Thoracic aorta (tissue), 2 donors: Measurements from ENCODE around the gene SLC26A3. TPM values are rescaled to one million over a fixed set of nuclear protein-coding genes. Genes with fewer than 3 reads are reported as not detected.

Experiments used
- ATAC-seq: fragments of 150-250 bp; one replicate; pipeline ENCODE4 v1.8.0; 2017; ENCODE audit warnings: low read depth; ENCODE audit not compliant: insufficient number of reproducible peaks, low FRiP score
- DNase-seq: peaks from one replicate; pipeline ENCODE4 v3.0.0-alpha.2; 2020; ENCODE audit warnings: low spot score
- H3K27ac ChIP-seq, 2 donors: fragments of 200-600 bp; sonication (generic); 1 replicate in 1 of 2; 2 replicates in 1 of 2; pipeline ENCODE4 v1.5.1; 2016; ENCODE audit warnings: mild to moderate bottlenecking in 2 of 2, moderate library complexity in 2 of 2
- H3K27me3 ChIP-seq: fragments of 200-600 bp; sonication (generic); replicated peaks from 2 replicates; pipeline ENCODE4 v1.6.0; 2016; ENCODE audit warnings: mild to moderate bottlenecking; ENCODE audit not compliant: insufficient read depth
- H3K36me3 ChIP-seq: fragments of 200-600 bp; sonication (generic); one replicate; pipeline ENCODE4 v1.5.1; 2016
- H3K4me1 ChIP-seq, 2 donors: fragments of 200-600 bp; sonication (generic); 1 replicate in 1 of 2; 2 replicates in 1 of 2; pipeline versions ENCODE4 v1.5.1 to v1.6.0; 2016; ENCODE audit warnings: low read depth in 2 of 2, mild to moderate bottlenecking in 1 of 2; ENCODE audit not compliant: control insufficient read depth in 1 of 2
- H3K4me3 ChIP-seq: fragments of 200-600 bp; sonication (generic); 2 replicates; pipeline ENCODE4 v1.5.1; 2016; ENCODE audit warnings: mild to moderate bottlenecking
- H3K9me3 ChIP-seq: fragments of 200-600 bp; sonication (generic); 2 replicates; pipeline ENCODE4 v1.5.1; 2016
- total RNA-seq, 2 donors: library from RNA; depleted of rRNA; stranded (reverse); fragments of >200 nt; gene quantifications; one replicate each; pipeline versions ENCODE4 v1.1.0 to v1.2.3, GENCODE V29; 2016
- TF ChIP-seq, protein P1 (sequence below): fragments of 200-600 bp; sonication (generic); IDR thresholded peaks from one replicate; pipeline ENCODE4 v1.5.1; 2019; ENCODE audit warnings: antibody characterized with exemption

Gene SLC26A3
- total RNA-seq, 2 donors from 2014 or later, result not detected

DNA sequence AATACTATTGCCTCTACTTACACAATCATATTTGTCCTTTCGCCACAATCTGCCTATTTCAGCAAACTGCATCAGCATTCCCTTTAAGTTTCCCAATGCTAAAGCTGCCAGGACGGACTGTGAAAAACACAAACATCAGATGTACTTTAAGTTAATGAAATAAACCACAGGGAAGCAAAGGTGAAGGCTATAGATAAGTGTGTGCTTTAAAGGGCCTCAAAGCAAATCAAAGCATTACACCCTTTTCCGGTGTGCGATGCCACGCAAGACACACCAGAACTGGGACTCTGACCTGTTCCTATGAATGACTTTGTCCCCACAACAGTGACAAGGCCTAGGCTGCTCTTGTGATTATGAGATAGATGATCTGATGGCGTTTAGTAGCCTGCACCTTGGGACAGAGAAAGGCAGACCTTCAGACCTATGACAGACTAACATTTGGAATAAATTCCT, 23.4 kb downstream of the SLC26A3 start:
- TF ChIP-seq, protein P1, sequence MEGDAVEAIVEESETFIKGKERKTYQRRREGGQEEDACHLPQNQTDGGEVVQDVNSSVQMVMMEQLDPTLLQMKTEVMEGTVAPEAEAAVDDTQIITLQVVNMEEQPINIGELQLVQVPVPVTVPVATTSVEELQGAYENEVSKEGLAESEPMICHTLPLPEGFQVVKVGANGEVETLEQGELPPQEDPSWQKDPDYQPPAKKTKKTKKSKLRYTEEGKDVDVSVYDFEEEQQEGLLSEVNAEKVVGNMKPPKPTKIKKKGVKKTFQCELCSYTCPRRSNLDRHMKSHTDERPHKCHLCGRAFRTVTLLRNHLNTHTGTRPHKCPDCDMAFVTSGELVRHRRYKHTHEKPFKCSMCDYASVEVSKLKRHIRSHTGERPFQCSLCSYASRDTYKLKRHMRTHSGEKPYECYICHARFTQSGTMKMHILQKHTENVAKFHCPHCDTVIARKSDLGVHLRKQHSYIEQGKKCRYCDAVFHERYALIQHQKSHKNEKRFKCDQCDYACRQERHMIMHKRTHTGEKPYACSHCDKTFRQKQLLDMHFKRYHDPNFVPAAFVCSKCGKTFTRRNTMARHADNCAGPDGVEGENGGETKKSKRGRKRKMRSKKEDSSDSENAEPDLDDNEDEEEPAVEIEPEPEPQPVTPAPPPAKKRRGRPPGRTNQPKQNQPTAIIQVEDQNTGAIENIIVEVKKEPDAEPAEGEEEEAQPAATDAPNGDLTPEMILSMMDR, result no peak
- DNase-seq (no peak), ATAC-seq (no peak)
- Histone ChIP-seq H3K27me3 (no peaks in the 10 kb centered on the region), H3K4me3 (no peak overlapping the region), H3K9me3 (no peaks in the 10 kb centered on the region), H3K36me3 (no peaks in the 10 kb centered on the region), H3K4me1 (no peaks in the 10 kb centered on the region), H3K27ac (no peak overlapping the region)

- Histone ChIP-seq H3K36me3 (no peaks in the 10 kb centered on the region), H3K4me1 (no peaks in the 10 kb centered on the region), H3K27me3 (no peaks in the 10 kb centered on the region), H3K4me3 (no peak overlapping the region), H3K27ac (no peak overlapping the region), H3K9me3 (no peaks in the 10 kb centered on the region)
- TF ChIP-seq, protein P1, result no peak
- ATAC-seq (no peak), DNase-seq (no peak)
Measured at GRCh38 chr7:107778283-107778682, 24.7 kb downstream of the SLC26A3 start.

- TF ChIP-seq, protein P1, result no peak
- Histone ChIP-seq H3K36me3 (no peaks in the 10 kb centered on the region), H3K27ac (no peak overlapping the region), H3K9me3 (no peaks in the 10 kb centered on the region), H3K4me3 (no peak overlapping the region), H3K4me1 (no peaks in the 10 kb centered on the region), H3K27me3 (no peaks in the 10 kb centered on the region)
- ATAC-seq, result no peak
- DNase-seq, result no peak
Measured at GRCh38 chr7:107777702-107778101, 25.3 kb downstream of the SLC26A3 start.

DNA sequence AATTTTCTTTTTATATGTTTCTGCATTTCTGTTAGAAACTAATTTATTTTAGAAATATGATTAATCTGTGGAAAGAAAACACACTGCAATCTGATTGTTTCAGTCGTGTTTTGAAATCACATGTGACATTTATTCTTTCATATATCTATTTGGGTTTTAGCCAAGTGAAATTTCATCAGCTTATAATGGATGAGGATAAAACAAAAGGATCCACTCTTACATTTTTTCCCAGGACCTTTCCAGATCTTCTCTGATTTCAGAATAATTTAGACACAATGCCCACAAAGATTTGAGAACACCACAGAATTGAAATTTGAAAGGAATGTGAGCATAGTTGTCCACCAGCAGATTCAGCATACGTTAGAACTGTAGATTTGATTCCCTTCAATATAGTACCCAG, 30.0 kb downstream of the SLC26A3 start:
- H3K36me3 ChIP-seq, result no peaks in the 10 kb centered on the region
- DNase-seq (no peak), ATAC-seq (no peak)
- no peaks in the 10 kb centered on the region for H3K27me3 ChIP-seq
- H3K4me1 ChIP-seq, result no peaks in the 10 kb centered on the region
- TF ChIP-seq, protein P1, result no peak
- no peak overlapping the region for H3K4me3 ChIP-seq
- no peak overlapping the region for H3K27ac ChIP-seq
- H3K9me3 ChIP-seq, result no peaks in the 10 kb centered on the region

DNA sequence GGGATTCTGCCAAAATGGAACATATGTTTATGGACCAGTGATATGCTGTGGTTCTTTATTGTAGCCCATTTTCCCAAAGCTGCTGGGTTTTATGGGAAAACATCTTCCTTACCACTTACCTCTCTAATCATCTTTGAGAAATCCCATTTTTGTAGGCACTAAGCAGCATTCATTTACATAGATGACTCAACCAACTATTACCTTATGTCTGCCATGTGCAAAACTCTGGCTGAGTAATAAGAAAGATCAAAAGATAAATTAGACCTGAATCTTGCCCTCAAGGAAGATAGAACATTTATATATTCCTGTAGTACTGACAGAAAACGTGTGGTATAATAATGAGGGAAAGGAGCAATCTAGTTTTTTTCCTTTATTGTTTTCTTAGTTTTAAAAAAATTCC, 34.8 kb downstream of the SLC26A3 start:
- H3K27me3 ChIP-seq, result no peaks in the 10 kb centered on the region
- TF ChIP-seq, protein P1, result no peak
- H3K27ac ChIP-seq, result no peak overlapping the region
- ATAC-seq (no peak), DNase-seq (no peak)
- no peaks in the 10 kb centered on the region for H3K9me3 ChIP-seq
- H3K36me3 ChIP-seq, result no peaks in the 10 kb centered on the region
- no peaks in the 10 kb centered on the region for H3K4me1 ChIP-seq
- no peak overlapping the region for H3K4me3 ChIP-seq
